Subcutaneous adipose tissue (tissue), 4 donors: ENCODE results near the gene ADGRD1. TPM values are rescaled to one million over a fixed set of nuclear protein-coding genes. Genes with fewer than 3 reads are reported as not detected.

Experiments
- CTCF ChIP-seq: fragments of 450-650 bp; IDR thresholded peaks from one replicate; pipeline ENCODE4 v1.5.1; 2016; ENCODE audit warnings: low read depth, mild to moderate bottlenecking, control low read depth, antibody characterized with exemption, moderate library complexity
- total RNA-seq, 4 donors: library from RNA; depleted of rRNA; stranded (reverse); fragments of >200 nt; gene quantifications; one replicate each; pipeline ENCODE4 v1.1.0, GENCODE V29; 2016

The ADGRD1 gene
- total RNA-seq, 4 donors from 2014 or later: 16.3 to 34.1 (median 24.1) TPM

DNA sequence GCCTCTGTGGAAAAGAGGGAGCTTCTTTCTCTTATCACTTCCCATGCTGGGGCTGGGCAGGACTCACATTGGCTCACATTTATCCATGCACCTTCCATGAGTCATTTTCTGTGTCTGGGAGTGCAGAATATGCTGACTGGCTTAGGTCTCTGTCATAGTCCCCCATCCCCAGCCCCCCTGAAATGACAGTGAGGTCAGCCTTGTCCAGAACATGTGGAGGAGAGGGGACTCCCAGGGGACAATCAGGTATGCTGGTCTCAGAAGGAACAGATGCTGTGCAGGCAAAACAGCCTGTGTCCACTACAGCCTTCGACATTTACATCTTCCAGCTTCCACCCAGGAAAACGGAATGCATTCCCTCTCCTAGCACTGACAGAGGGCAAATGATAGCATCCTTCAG, 35.0 kb downstream of the ADGRD1 start:
- no peak for TF ChIP-seq CTCF

DNA sequence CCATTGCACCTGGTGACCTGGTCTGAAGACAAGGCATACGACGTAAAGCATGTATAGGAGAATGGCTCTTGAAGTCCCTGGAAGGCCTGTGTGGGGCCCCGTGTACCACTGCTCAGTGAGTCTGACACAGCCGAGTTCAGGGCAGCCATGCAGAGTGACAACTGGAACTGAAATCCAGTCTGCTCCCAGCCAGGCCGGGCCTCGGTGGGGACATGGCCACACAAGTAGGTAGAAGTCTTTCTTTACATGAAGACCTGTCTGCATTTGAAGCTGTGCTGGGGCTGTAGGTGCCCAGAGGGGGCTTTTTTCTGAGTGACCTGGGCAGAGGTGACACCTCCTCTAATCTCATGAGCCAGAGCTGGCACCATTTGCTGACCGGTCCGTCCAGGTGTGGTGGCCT, 35.7 kb downstream of the ADGRD1 start:
- no peak for TF ChIP-seq CTCF

DNA sequence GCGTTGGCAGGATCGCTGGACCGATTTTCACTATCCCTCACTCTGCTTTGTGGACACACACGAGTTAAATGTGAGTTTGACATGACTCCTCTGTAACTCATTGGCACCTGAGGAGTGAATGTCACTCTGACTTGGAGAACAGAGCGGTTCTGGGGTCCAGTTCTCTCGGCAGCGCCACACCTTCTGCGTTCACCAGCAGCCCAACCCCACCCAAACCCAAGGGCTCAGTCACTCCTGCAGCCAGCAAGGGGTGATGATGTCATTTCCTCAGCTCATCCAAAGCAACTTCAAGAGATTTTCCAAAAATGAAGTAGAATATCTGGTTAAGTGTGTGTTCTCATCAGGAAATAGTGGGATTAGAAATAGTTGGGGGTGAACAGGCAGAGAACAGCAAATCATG, 36.3 kb downstream of the ADGRD1 start:
- TF ChIP-seq CTCF: no peak

GRCh38 chr12:130992448-130992847, 38.7 kb downstream of the ADGRD1 start:
- no peak for TF ChIP-seq CTCF

GRCh38 chr12:130992979-130993538, 39.4 kb downstream of the ADGRD1 start:
- no peak for TF ChIP-seq CTCF

GRCh38 chr12:130993759-130994670, 40.3 kb downstream of the ADGRD1 start:
- no peak for TF ChIP-seq CTCF

GRCh38 chr12:130994821-130995375, 41.2 kb downstream of the ADGRD1 start:
- no peak for TF ChIP-seq CTCF
